Measurements from ENCODE around the gene SLC35A5. TPM values are rescaled to one million over a fixed set of nuclear protein-coding genes. Genes with fewer than 3 reads are reported as not detected.
"Not testable (repeated sequence)": the region's sequence is repeated elsewhere in the genome, so short reads cannot be mapped to it uniquely, and the experiment has no call there.

SLC35A5 gene
- total and polyA plus RNA-seq, 2 of the 4 experiments (the other 2 are of a cell fraction), result 19.5 to 25.6 TPM

DNA sequence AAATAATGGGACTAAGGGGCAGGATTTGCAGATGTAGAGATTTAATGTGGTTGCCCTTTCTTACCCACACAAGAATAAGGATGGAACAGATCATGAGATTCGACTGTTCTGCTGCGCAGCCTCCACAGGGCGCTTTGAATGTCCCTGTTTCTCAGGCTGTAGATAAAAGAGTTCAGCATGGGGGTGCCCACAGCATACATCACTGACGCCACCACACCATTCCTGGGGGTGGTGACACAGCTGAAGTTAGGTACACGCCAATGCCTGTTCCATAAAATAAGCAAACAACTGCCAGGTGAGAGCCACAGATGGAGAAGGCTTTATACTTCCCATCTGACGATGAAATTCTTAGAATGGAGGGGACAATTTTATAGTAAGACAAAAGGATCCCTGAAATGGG, 37.7 kb upstream of the SLC35A5 start:
- H2BK20ac ChIP-seq (ENCODE audit: low read depth, low read length); H3K56ac ChIP-seq (ENCODE audit: extremely low read depth, insufficient read depth, low read length); H3K9me1 ChIP-seq (ENCODE audit: insufficient read depth, low read length); H3K27ac ChIP-seq (ENCODE audit: insufficient read depth, low read length); H3K14ac ChIP-seq (replicated peaks; ENCODE audit: low read depth, low read length); H2AFZ ChIP-seq (replicated peaks; ENCODE audit: low read length, poor library complexity); H3K27me3 ChIP-seq (ENCODE audit: control insufficient read depth, insufficient read depth, low read length); H2BK5ac ChIP-seq (ENCODE audit: low read depth, low read length, poor library complexity, severe bottlenecking); H3K36me3 ChIP-seq (ENCODE audit: control insufficient read depth, insufficient read depth, low read length); H3K4me2 ChIP-seq (ENCODE audit: low read depth, low read length); H4K8ac ChIP-seq (ENCODE audit: low read depth in 2 of 2, low read length in 2 of 2); H3K18ac ChIP-seq (ENCODE audit: low read depth, low read length); BruUV-seq (replicated peaks); POLR2A ChIA-PET (ENCODE audit: unreplicated experiment); H3K4me3 ChIP-seq (ENCODE audit: insufficient read depth, low read depth, low read length); H3K4me1 ChIP-seq (ENCODE audit: control insufficient read depth, insufficient read depth, low read length); DNase-seq; H2AK5ac ChIP-seq (ENCODE audit: low read depth, low read length); CTCF ChIA-PET; H3K9me3 ChIP-seq (ENCODE audit: control insufficient read depth, insufficient read depth, low read length); H2AK9ac ChIP-seq (replicated peaks; ENCODE audit: low read depth, low read length, poor library complexity); H4K20me1 ChIP-seq (ENCODE audit: insufficient read depth, low read length); intact Hi-C loops (cut with micrococcal nuclease); H4K91ac ChIP-seq (ENCODE audit: insufficient read depth, low read depth, low read length); H2BK120ac ChIP-seq (ENCODE audit: low read depth, low read length); H4K5ac ChIP-seq (ENCODE audit: low read depth, low read length); H3K79me1 ChIP-seq (ENCODE audit: low read depth in 1 of 2, low read length in 2 of 2); H3K4ac ChIP-seq (ENCODE audit: low read depth, low read length); ATAC-seq (ENCODE audit: low read depth); H3K9ac ChIP-seq (ENCODE audit: low read depth, low read length); H2BK15ac ChIP-seq (ENCODE audit: low read depth, low read length); H3K23ac ChIP-seq (ENCODE audit: low read depth, low read length): not testable (repeated sequence)
- WGBS, 2 experiments (ENCODE audit: extremely low coverage in 2 of 2, insufficient read length in 1 of 2), result no CpG with 5 or more reads among the region's 6 CpGs
- in situ Hi-C loops (cut with MboI; ENCODE audit: low sequenced_read_pairs), result loop anchor here (5.0 to 25.0 kb wide), 3 partner anchors 192 to 387 kb away; partner anchors contain the start of genes CD200, GCSAM and SLC9C1
- dilution Hi-C loops (cut with HindIII; ENCODE audit: low sequenced_read_pairs, unreplicated experiment), result loop anchor here (25.0 kb wide), 1 partner anchor 212 kb away; no protein-coding TSS in a partner anchor

Measured in IMR-90 (cell line).